Stimulated activated CD4-positive, alpha-beta T cell treated with anti-CD3 and anti-CD28 coated beads, Interleukin-2, amount 100 ng/mL, for 24 hours (primary cell): Measurements from ENCODE around the gene TLR5.

Experiments
- DNase-seq, 2 donors: peaks; one replicate each; pipeline ENCODE4 v3.0.0-alpha.2; 2020

Gene TLR5

GRCh38 chr1:223066415-223066814, 76.6 kb downstream of the TLR5 start:
- no peak for DNase-seq

- no peak for DNase-seq
These were observed 80.9 kb downstream of the TLR5 start for GRCh38 chr1:223062177-223062576.

- no peak for DNase-seq
These were observed 83.5 kb downstream of the TLR5 start for GRCh38 chr1:223059526-223059925.
